Cardiac fibroblast (primary cell): ENCODE results near the gene CLIP4.

Experiments used
- DNase-seq, 2 donors: peaks; one replicate each; pipeline versions ENCODE4 v3.0.0 to v3.0.0-alpha.2; 2010; ENCODE audit warnings: low read depth in 2 of 2
- H3K4me3 ChIP-seq, 2 donors: replicated peaks in 1 of 2; 1 replicate in 1 of 2; 2 replicates in 1 of 2; pipeline ENCODE4 v1.5.1; 2011; ENCODE audit warnings: low read depth in 2 of 2, low read length in 2 of 2, mild to moderate bottlenecking in 2 of 2, moderate library complexity in 1 of 2
- TF ChIP-seq, protein P1 (sequence below): IDR thresholded peaks from one replicate; pipeline ENCODE4 v1.5.1; 2011; ENCODE audit warnings: low read depth, mild to moderate bottlenecking, low read length, inconsistent platforms

Gene CLIP4

DNA sequence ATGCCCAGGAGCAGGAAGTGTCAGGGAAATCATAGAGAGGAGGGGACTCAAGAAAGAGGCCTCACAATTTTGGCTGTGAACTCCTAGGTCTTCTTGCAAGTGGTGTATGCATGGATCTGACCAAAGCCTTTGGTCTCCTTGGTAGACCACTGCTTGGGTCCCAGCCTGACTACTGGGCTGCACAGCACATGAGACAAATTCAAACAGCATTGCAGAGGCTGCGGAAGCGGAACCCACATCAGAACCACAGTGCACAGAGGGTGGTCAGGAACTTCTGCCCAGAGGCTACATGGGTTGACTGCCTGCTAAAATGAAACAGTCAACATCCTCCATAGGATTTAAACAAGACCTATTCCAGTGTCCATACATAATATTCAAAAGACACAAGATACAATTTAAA, 39.4 kb downstream of the CLIP4 start:
- H3K4me3 ChIP-seq, result no peak overlapping the region
- no peak for DNase-seq
- TF ChIP-seq, protein P1, sequence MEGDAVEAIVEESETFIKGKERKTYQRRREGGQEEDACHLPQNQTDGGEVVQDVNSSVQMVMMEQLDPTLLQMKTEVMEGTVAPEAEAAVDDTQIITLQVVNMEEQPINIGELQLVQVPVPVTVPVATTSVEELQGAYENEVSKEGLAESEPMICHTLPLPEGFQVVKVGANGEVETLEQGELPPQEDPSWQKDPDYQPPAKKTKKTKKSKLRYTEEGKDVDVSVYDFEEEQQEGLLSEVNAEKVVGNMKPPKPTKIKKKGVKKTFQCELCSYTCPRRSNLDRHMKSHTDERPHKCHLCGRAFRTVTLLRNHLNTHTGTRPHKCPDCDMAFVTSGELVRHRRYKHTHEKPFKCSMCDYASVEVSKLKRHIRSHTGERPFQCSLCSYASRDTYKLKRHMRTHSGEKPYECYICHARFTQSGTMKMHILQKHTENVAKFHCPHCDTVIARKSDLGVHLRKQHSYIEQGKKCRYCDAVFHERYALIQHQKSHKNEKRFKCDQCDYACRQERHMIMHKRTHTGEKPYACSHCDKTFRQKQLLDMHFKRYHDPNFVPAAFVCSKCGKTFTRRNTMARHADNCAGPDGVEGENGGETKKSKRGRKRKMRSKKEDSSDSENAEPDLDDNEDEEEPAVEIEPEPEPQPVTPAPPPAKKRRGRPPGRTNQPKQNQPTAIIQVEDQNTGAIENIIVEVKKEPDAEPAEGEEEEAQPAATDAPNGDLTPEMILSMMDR, result no peak

DNA sequence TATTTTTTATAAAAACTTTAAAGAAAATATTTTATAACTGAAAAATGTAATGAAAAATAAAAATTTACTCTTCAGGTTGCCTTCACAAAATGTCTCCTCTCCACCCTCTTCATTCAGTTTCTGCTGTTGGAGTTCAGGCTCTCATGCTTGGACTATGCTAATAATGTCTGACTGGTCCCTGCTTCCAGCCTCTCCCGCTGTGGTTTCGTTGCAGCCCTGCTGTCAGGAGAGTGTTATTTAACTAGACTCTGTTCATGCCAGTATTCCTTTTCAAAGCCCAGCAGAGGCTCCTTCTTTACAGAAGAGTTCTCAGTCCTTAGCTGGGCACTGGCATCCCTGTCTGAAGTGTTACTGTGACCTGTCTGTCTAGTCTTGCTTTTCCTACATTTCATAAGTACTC, 40.4 kb downstream of the CLIP4 start:
- DNase-seq, result no peak
- H3K4me3 ChIP-seq, result no peak overlapping the region
- TF ChIP-seq, protein P1, result no peak

DNA sequence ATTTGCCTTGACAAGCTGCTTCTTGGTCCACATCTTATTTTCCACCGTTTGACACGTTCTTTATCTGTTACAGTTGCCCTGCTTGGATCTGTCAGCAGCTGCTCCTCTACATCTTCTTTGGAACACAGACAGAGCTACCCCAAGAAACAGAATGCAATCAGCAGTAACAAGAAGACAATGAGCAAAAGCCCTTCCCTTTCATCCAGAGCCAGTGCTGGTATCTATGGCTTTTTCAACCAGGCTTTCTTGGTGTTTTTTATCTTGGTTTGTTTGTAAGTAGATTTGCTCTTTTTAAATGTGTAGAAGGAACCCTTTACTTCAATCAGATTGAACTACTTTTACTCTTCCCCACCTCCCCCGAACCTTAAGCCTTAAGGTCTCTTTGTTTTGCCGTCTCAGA, 41.9 kb downstream of the CLIP4 start:
- no peak for DNase-seq
- TF ChIP-seq, protein P1, result no peak
- H3K4me3 ChIP-seq, result no peak overlapping the region

DNA sequence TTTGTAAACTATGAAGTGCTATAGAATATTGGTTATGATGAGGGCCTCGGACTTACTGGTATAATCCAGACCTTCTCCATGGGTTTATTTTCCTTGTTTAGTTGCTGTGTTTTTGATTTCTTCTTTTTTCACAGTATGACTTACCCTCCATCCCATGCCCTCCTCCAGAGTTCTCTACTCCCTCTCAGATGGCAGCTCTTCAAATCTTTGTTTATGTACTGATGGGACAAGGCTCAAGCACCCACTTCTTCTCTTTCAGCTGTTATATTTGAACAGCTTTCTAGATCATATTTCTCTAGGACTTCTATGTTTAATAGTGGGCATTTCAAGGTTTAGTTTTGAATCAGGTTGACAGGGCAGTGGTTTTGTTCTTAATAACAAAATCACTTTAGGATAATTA, 43.9 kb downstream of the CLIP4 start:
- no peak overlapping the region for H3K4me3 ChIP-seq
- TF ChIP-seq, protein P1, result no peak
- no peak for DNase-seq

DNA sequence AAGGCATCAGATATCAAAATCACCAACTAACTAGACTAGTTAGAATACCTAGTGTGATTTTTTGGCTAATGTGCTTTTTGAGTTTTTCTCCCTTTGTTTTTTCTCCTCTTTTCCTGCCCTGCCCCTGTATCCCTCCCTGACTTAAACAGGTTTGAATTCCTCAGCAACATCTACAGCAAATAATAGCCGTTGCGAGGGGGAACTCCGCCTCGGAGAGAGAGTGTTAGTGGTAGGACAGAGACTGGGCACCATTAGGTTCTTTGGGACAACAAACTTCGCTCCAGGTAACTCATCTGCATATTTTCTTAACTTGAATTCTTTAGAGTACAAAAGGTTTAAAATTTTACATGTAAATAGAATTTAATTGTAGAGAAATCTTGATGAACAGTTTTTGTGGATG, 45.0 kb downstream of the CLIP4 start:
- TF ChIP-seq, protein P1, result no peak
- DNase-seq, result no peak

DNA sequence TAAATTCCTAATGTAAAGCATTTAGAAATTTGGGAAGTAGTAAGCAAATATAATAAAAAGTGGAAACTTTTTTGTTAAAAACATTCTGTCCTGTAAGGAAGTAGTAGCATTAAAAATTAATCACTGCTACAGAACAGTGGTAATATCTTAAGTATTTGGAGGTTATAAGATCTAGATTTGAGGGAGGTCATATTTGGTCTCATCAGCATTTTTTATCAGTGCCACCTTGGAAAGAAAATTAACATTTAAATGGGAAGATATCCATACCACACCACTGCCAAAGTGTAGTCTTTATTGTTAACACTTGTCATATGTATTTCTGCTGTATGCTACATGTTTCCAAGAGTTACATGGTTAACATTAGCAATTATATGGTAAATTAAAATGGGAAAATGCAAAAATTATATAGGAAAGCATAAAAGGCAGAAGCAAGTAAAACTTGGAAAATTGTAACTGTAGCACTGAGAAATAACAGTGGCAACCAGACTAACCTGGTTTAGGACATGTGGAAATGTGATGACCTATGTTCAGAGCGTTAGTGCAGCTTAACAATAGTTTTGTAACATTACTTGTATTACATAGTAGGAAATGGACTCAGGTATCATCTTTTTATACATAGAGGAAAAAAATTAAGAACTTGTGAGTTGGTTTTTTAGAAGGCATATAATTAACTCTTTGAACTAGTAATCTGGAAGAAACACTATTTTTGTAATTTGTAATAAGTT, 47.2 kb downstream of the CLIP4 start:
- no peak overlapping the region for H3K4me3 ChIP-seq
- TF ChIP-seq, protein P1, result no peak
- DNase-seq, result no peak

More for the DNA sequence above, 45.0 kb downstream of the CLIP4 start:
- no peak overlapping the region for H3K4me3 ChIP-seq
